CMK (cell line): Measurements from ENCODE around the gene CENPM.
"Not testable (repeated sequence)": the region's sequence is repeated elsewhere in the genome, so short reads cannot be mapped to it uniquely, and the experiment has no call there.

Source experiments
- DNase-seq: peaks from one replicate; pipeline ENCODE4 v3.0.0-alpha.2; 2010; ENCODE audit warnings: low read depth

CENPM gene

DNA sequence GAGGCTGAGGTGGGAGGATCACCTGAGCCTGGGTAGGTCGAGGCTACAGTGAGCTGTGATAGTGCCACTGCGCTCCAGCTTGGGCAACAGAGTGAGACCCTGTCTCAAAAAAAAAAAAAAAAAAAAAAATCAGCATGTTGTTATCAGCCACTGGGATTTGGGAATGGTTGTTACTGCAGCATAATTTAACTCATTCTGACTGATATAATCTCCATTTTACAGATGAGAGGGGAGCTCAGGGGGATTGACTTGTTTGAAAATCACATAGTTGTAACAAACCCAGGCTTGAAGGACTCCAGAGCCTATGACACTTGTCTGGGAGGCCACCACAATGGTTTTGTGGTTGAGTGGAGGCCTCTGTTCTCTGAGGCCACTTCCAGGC, 19.3 kb upstream of the CENPM start:
- no peak for DNase-seq

DNA sequence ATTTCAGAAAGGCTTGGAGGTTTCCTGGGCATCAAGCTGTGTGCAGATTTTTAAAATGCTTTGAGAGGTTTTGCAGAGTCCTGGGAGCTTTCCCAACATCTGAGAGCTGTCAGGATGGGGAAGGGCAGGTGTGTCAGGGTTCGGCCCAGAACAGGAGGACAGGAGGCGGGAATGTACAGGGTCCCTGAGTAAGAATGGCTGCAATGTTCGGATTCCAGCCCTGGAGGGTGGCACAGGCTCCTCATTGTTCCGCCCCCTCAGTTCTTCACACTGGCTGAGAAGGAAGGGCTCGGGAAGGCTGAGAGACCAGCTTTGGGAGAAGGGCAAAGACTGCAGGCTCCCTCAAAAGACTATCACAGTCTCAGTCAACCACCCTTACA, 17.1 kb upstream of the CENPM start:
- no peak for DNase-seq

GRCh38 chr22:41963453-41964111, 16.6 kb upstream of the CENPM start:
- DNase-seq: no peak

DNA sequence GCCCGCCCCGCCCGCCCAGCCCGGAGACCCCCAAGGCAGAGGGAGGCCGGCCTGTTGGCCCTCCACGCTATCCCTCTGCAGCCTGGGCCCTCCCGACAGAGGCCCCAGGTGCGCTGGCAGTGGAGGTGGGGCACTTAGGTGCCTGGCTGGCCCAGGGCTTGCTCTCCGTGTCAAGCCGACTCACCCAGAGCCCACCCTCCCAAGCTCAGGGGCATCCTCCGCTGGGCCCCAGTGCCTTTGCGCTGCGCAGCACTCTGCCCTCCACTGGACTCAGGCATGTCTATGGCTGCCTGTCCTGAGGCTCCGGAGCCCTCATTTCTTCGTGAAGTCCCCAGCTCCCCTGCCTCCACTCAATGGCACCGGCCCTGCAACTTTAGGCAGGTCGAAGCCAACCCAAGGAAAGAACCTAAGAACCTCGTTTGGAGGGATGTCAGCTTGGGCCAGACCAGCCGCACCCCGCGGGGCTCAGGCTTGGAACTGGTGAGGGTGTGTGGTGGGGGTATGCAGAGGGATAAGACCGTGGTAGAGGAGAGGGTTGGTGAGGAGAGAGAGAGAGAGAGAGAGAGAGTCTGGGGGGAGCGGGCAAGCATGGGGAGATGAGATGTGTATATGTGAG, 11.1 kb upstream of the CENPM start:
- DNase-seq: no peak

- DNase-seq: no peak
These were observed 5.8 kb upstream of the CENPM start for GRCh38 chr22:41952713-41953112.

DNA sequence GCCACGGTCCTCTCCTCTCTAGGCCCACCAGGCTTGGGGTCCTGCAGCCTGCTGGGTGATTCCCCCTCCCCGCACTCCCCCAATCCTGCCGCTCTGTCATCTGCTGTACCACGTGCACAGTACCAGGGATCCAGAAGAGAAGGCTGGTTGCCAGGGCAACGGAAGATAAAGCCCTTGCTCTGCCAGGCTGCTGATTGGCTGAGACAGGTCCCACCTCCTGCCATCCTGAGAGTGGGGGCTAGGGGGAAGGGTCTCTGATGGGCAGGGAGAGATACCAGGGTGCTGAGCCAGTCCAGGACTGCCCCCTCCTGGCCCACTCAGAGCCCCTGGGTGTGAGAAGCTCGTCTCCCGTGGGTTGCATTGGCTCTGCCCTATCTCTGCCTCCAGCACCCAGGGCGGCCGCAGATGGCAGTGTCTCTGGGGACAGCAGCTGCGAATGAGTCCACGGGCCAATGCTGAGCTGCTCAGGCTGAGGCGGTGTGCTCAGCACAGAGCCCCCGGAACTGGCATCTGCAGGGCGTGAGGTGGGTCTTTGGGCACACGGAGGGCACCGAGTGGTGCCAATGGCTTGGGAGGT, 5.0 kb upstream of the CENPM start, which contains the start of gene SMIM45:
SMIM45 (plus strand) TSS at position 253 of the 577 bp plus-strand sequence.
- no peak for DNase-seq

DNA sequence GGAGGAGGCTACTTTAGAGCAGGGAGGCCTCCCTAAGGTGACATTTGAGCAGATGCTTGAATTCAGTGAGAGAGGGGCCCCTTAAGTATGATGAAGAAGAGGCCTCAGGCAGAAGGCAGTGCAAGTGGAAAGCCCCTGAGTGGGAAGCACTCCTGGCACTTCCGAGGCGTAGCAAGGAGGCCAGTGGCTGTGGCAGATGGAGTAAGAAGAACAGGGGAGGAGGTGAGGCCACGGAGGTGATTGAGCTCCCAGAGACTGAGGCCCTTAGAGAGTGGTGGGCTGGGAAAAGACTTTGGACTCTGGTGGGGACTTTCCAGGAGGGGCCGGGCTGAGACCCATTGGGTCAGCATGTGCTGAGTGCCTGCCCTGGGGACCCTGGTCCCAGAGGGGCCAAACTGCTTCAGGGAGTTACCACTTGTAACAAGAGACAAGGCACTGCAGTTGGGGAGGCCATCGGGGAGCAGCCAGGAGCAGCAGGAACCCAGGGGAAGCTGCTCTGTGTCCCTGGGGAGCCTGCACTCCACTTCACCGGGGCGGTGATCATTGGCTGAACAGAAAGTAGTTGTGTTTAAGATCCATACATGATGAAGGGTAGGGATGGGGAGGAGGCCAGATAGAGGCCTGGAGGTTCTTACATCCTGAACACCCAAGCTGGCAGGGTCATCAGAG, 2.5 kb upstream of the CENPM start:
- DNase-seq: no peak

DNA sequence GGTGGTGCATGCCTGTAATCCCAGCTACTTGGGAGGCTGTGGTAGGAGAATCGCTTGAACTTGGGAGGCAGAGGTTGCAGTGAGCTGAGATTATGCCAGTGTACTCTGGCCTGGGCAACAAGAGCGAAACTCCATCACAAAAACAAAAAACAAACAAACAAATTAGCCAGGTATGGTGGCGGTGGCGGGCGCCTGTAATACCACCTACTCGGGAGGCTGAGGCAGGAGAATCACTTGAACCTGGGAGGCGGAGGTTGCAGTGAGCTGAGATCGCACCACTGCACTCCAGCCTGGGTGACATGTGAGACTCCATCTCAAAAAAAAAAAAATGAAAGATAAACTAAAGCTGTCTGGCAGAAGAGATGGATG, 2.0 kb upstream of the CENPM start:
- DNase-seq: not testable (repeated sequence)

DNA sequence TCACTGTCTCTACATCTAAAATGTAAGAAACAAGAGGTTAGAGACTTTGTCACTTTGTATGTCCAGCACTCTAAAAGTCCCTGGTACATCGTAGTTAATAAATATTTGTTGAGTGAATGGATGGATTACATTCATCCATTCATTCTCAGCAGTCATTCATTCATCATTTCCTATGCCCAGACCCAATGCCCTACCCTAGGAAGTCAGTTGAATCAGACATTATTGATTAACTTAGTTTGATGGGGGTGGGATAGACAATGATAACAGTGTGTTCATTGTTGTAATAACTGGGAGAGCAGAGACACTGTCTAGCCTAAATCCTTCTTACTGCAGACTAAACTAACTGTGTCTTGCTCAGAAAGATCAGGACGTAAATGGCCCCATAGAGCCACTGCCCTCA, 1.2 kb upstream of the CENPM start:
- DNase-seq: no peak

- DNase-seq: no peak
These were observed 600 bp upstream of the CENPM start for GRCh38 chr22:41947424-41948080.

DNA sequence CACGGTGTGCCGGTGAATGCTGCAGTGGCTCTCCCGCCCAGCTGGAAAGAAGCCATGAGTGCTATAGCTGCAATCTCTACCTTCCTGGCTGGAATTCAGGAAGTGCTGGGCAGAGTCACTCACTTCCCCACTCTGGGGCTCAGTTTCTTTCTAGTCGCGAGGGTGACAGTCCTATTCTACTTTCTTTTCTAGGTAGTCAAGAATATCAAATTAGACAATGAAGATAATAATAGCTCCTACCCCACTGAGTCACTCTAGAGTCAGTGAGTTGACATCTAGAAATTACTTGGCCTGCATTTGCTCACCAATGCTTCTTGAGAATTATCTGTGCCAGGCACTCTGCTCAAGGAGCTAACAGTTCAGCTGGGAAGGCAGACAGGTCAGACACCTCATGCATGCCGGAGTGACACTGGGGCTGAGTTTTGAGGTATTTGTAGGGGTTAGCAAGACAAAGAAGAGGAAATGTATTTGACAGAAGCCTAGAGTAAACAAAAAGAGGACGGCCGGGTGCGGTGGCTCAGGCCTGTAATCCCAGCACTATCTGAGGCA, 3.2 kb downstream of the CENPM start:
- no peak for DNase-seq

- DNase-seq: peak; percentile 62
These were observed 5.9 kb downstream of the CENPM start for GRCh38 chr22:41940832-41941765.

- DNase-seq: no peak
These were observed 6.7 kb downstream of the CENPM start for GRCh38 chr22:41939981-41940831.

GRCh38 chr22:41936894-41937169, 10.1 kb downstream of the CENPM start:
- DNase-seq: no peak

- DNase-seq: no peak
These were observed 11.4 kb downstream of the CENPM start for GRCh38 chr22:41935509-41935908.

GRCh38 chr22:41935015-41935351, 12.0 kb downstream of the CENPM start:
- DNase-seq: no peak

DNA sequence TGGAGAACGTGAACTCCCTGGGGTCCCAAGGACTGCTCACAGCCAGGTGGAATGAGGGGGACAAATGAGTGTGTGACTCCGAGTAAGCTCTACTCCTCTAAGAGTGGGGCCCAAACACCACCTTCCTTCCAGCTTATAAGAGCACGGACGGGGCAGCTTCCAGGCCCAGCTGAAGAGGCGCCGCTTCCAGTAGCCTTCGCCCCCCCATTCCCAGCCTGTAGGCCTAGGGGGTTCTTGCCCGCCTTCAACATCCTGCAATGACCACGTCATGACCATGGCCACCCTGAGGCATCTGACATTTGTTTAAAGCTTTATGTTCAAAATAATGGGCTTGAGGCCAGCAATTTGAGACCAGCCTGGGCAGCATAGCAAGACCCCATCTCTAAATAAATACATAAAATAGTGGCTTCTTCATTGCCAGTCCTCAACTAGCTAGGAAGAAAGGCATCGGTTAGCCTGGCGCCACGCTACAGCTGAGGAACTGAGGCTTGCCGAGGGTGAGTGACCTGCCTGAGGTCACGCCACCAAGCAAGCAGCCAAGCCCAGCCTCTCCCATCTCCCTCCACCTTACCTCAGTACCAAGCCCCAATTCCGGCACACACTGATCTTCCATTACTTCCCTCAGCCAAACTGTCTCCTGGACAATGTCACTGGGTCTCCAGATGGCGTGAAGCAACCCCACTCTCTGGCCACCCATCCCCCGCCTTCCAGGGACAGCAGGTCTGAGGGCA, 12.5 kb downstream of the CENPM start:
- DNase-seq: no peak

DNA sequence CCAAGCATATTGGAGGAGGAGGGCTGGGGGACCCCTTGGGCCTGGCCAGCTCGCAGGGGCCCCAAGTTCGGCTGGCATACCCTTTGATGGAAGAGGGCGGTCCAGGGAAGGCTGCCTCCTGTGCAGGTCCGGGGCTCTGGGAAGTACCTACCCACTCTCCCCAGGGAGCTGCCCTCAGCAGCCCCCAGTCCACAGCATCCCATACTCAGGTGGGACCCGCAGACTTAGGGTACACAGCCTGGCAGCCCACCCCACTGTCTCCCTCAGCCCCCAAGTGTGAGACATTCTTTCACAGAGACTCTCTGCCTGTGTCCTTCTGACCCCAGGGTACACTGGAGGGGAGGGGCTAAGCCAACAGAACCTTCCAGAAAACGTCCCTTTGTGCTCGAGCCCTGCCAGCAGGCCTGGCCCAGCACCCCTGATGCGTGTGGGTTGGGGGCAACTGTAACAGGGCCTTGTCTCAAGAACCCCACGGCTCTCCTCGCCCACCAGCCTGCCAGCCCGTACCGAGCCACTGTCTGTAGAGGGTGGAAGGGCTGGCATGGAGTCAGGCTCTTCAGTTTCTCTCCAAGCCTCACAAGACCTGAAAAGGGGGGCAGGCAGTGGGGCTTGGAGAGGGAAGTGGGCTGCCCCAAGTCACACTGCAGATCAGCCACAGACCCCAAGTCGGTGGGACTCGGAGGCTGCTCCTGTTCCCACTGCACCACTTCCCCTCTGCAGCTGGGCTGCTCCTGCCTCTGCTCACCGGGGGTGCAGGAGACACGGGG, 13.4 kb downstream of the CENPM start:
- DNase-seq: no peak

- no peak for DNase-seq
These were observed 14.6 kb downstream of the CENPM start for GRCh38 chr22:41932353-41932752.
